Brain microvascular endothelial cell (primary cell): ENCODE data around the gene POLR3H.
"Not testable (repeated sequence)": the region's sequence is repeated elsewhere in the genome, so short reads cannot be mapped to it uniquely, and the experiment has no call there.

Source experiments
- DNase-seq: peaks from one replicate; pipeline ENCODE4 v3.0.0-alpha.2; 2020
- H3K27ac ChIP-seq: fragments of 250-450 bp; sonication (Bioruptor Pico); 2 replicates; pipeline ENCODE4 v1.5.1; 2020; ENCODE audit warnings: mild to moderate bottlenecking, moderate library complexity
- H3K27me3 ChIP-seq: fragments of 250-450 bp; sonication (Bioruptor Pico); replicated peaks from 2 replicates; pipeline ENCODE4 v1.5.1; 2020; ENCODE audit warnings: mild to moderate bottlenecking
- H3K36me3 ChIP-seq: fragments of 250-450 bp; sonication (Bioruptor Pico); replicated peaks from 2 replicates; pipeline ENCODE4 v1.5.1; 2020; ENCODE audit warnings: mild to moderate bottlenecking
- H3K4me3 ChIP-seq: 2 replicates; pipeline ENCODE4 v1.5.1; 2011; ENCODE audit warnings: low read depth, mild to moderate bottlenecking, control low read depth, low read length, moderate library complexity
- CTCF ChIP-seq: IDR thresholded peaks from 2 replicates; pipeline ENCODE4 v1.5.1; 2011; ENCODE audit warnings: low read depth, mild to moderate bottlenecking, moderate library complexity, low read length, control low read depth, inconsistent platforms; ENCODE audit errors: missing control alignments
- in situ Hi-C: cut with HindIII; loops from 2 replicates; pipeline ENCODE4 v1.10.0; 2017; ENCODE audit warnings: low sequenced_read_pairs, low pct_ligation_motif_present

The POLR3H gene

GRCh38 chr22:41561788-41562187 lies 17.5 kb upstream of the POLR3H start:
- no peak overlapping the region for H3K4me3 ChIP-seq

GRCh38 chr22:41561335-41561734 lies 17.1 kb upstream of the POLR3H start:
- H3K27ac ChIP-seq: no peak overlapping the region
- in situ Hi-C loops: no loop called here
- DNase-seq: no peak

More at GRCh38 chr22:41561788-41562187, 17.5 kb upstream of the POLR3H start:
- no peak for DNase-seq
- in situ Hi-C loops: no loop called here
- H3K27me3 ChIP-seq: no peaks in the 10 kb centered on the region
- no peak overlapping the region for H3K27ac ChIP-seq
- H3K36me3 ChIP-seq: no peaks in the 10 kb centered on the region
- TF ChIP-seq CTCF: no peak

GRCh38 chr22:41560095-41560471 lies 15.8 kb upstream of the POLR3H start:
- Histone ChIP-seq H3K27ac (no peak overlapping the region), H3K36me3 (no peaks in the 10 kb centered on the region), H3K27me3 (no peaks in the 10 kb centered on the region), H3K4me3 (no peak overlapping the region)
- in situ Hi-C loops: no loop called here
- no peak for DNase-seq
- TF ChIP-seq CTCF: no peak

More at GRCh38 chr22:41561335-41561734, 17.1 kb upstream of the POLR3H start:
- no peak for TF ChIP-seq CTCF
- H3K4me3 ChIP-seq: peak overlapping the region; percentile 31
- H3K27me3 ChIP-seq: no peaks in the 10 kb centered on the region
- no peaks in the 10 kb centered on the region for H3K36me3 ChIP-seq

GRCh38 chr22:41558241-41558630 lies 14.0 kb upstream of the POLR3H start:
- H3K27ac ChIP-seq, H3K4me3 ChIP-seq, DNase-seq, in situ Hi-C loops, H3K36me3 ChIP-seq, H3K27me3 ChIP-seq: not testable (repeated sequence)

- peak overlapping the region; percentile 69 for H3K27ac ChIP-seq
- no peak for TF ChIP-seq CTCF
- H3K27me3 ChIP-seq: no peaks in the 10 kb centered on the region
- peak; percentile 71 for DNase-seq
- no peaks in the 10 kb centered on the region for H3K36me3 ChIP-seq
- H3K4me3 ChIP-seq: peak overlapping the region; percentile 5
- in situ Hi-C loops: no loop called here
Measured at GRCh38 chr22:41557401-41558240, 13.4 kb upstream of the POLR3H start.

GRCh38 chr22:41556561-41556960 lies 12.3 kb upstream of the POLR3H start:
- no peak for TF ChIP-seq CTCF
- Histone ChIP-seq H3K36me3 (no peaks in the 10 kb centered on the region), H3K4me3 (no peak overlapping the region), H3K27me3 (no peaks in the 10 kb centered on the region), H3K27ac (no peak overlapping the region)
- no peak for DNase-seq
- in situ Hi-C loops: no loop called here
